IMR-90 (cell line): ENCODE data around the gene GNAI2. TPM values are rescaled to one million over a fixed set of nuclear protein-coding genes. Genes with fewer than 3 reads are reported as not detected.
A peak's percentile ranks its signal among the peaks of the same experiment; 100 is the strongest.

Source experiments
- ATAC-seq: fragments of 200-7000 bp; cut with Tn5 transposase; 2 replicates; pipeline ENCODE4 v1.9.1; 2020; ENCODE audit warnings: low read depth, mild to moderate bottlenecking, moderate library complexity
- BruUV-seq: library from RNA; stranded (reverse); fragments of 400-500 nt; replicated peaks from 2 replicates; lab custom pipeline; 2021; lab: Mats Ljungman, UMichigan
- CTCF ChIA-PET: fragments of 300-600 bp; formaldehyde crosslinking; extraction: SDS; loops from one replicate; lab custom pipeline; 2021; ENCODE audit warnings: antibody characterized with exemption; lab: Yijun Ruan, JAX
- POLR2A ChIA-PET: fragments of 300-600 bp; sonication (Branson Sonifier 250); formaldehyde crosslinking; loops from one replicate; lab custom pipeline; 2022; ENCODE audit warnings: antibody characterized with exemption; ENCODE audit not compliant: unreplicated experiment; lab: Charles Lee
- DNase-seq: peaks from one replicate; pipeline ENCODE4 v3.0.0; 2013
- H2AFZ ChIP-seq: replicated peaks from 2 replicates; pipeline ENCODE3; 2013; ENCODE audit warnings: low read length, mild to moderate bottlenecking; ENCODE audit not compliant: poor library complexity
- H2AK5ac ChIP-seq: 2 replicates; pipeline ENCODE4 v1.6.1; 2013; ENCODE audit warnings: low read depth, low read length, inconsistent platforms
- H2AK9ac ChIP-seq: replicated peaks from 2 replicates; pipeline ENCODE3; 2013; ENCODE audit warnings: mild to moderate bottlenecking, low read depth, low read length, moderate library complexity; ENCODE audit not compliant: poor library complexity
- H2BK120ac ChIP-seq: 2 replicates; pipeline ENCODE4 v1.6.1; 2013; ENCODE audit warnings: low read depth, low read length, inconsistent platforms
- H2BK15ac ChIP-seq: 3 replicates; pipeline ENCODE4 v1.6.1; 2013; ENCODE audit warnings: low read depth, low read length, inconsistent platforms
- H2BK20ac ChIP-seq: 2 replicates; pipeline ENCODE4 v1.6.1; 2013; ENCODE audit warnings: low read depth, mild to moderate bottlenecking, inconsistent platforms, low read length, moderate library complexity
- H2BK5ac ChIP-seq: 2 replicates; pipeline ENCODE4 v1.6.1; 2013; ENCODE audit warnings: mild to moderate bottlenecking, low read depth, low read length, inconsistent platforms; ENCODE audit not compliant: poor library complexity, severe bottlenecking
- H3K14ac ChIP-seq: replicated peaks from 2 replicates; pipeline ENCODE4 v1.6.1; 2013; ENCODE audit warnings: low read depth, low read length, inconsistent platforms
- H3K18ac ChIP-seq: 2 replicates; pipeline ENCODE4 v1.6.1; 2013; ENCODE audit warnings: low read depth, low read length, control low read depth
- H3K23ac ChIP-seq: 2 replicates; pipeline ENCODE4 v1.6.1; 2013; ENCODE audit warnings: low read depth, low read length, inconsistent platforms
- H3K27ac ChIP-seq: 2 replicates; pipeline ENCODE4 v1.5.1; 2013; ENCODE audit warnings: mild to moderate bottlenecking, control low read depth, low read length; ENCODE audit not compliant: insufficient read depth
- H3K27me3 ChIP-seq: 2 replicates; pipeline ENCODE4 v1.6.1; 2013; ENCODE audit warnings: low read length; ENCODE audit not compliant: control insufficient read depth, insufficient read depth
- H3K36me3 ChIP-seq: 2 replicates; pipeline ENCODE4 v1.6.1; 2013; ENCODE audit warnings: low read length, mixed read lengths; ENCODE audit not compliant: control insufficient read depth, insufficient read depth
- H3K4ac ChIP-seq: 2 replicates; pipeline ENCODE4 v1.6.1; 2013; ENCODE audit warnings: low read depth, low read length, inconsistent platforms
- H3K4me1 ChIP-seq: 2 replicates; pipeline ENCODE4 v1.6.1; 2013; ENCODE audit warnings: low read length, mixed read lengths; ENCODE audit not compliant: control insufficient read depth, insufficient read depth
- H3K4me2 ChIP-seq: 2 replicates; pipeline ENCODE4 v1.6.1; 2013; ENCODE audit warnings: low read depth, mild to moderate bottlenecking, control low read depth, low read length, moderate library complexity
- H3K4me3 ChIP-seq: 2 replicates; pipeline ENCODE4 v1.5.1; 2013; ENCODE audit warnings: low read depth, mild to moderate bottlenecking, control low read depth, low read length, moderate library complexity; ENCODE audit not compliant: insufficient read depth
- H3K56ac ChIP-seq: 2 replicates; pipeline ENCODE4 v1.6.1; 2013; ENCODE audit warnings: low read length, inconsistent platforms; ENCODE audit not compliant: insufficient read depth; ENCODE audit errors: extremely low read depth
- H3K79me1 ChIP-seq, 2 experiments: 2 replicates each; pipeline ENCODE4 v1.6.1; 2013; ENCODE audit warnings: low read length in 2 of 2, inconsistent platforms in 1 of 2, low read depth in 1 of 2
- H3K9ac ChIP-seq: 2 replicates; pipeline ENCODE4 v1.6.1; 2013; ENCODE audit warnings: low read depth, low read length, control low read depth
- H3K9me1 ChIP-seq: 2 replicates; pipeline ENCODE4 v1.6.1; 2013; ENCODE audit warnings: low read length, inconsistent platforms; ENCODE audit not compliant: insufficient read depth
- H3K9me3 ChIP-seq: 2 replicates; pipeline ENCODE4 v1.6.1; 2013; ENCODE audit warnings: low read length; ENCODE audit not compliant: control insufficient read depth, insufficient read depth
- H4K20me1 ChIP-seq: 2 replicates; pipeline ENCODE4 v1.6.1; 2013; ENCODE audit warnings: low read length, inconsistent platforms; ENCODE audit not compliant: insufficient read depth
- H4K5ac ChIP-seq: 2 replicates; pipeline ENCODE4 v1.6.1; 2013; ENCODE audit warnings: mild to moderate bottlenecking, low read depth, low read length, control low read depth
- H4K8ac ChIP-seq, 2 experiments: 2 replicates each; pipeline ENCODE4 v1.6.1; 2013; ENCODE audit warnings: low read depth in 2 of 2, low read length in 2 of 2, control low read depth in 1 of 2, inconsistent platforms in 1 of 2
- H4K91ac ChIP-seq: 2 replicates; pipeline ENCODE4 v1.6.1; 2013; ENCODE audit warnings: low read depth, low read length, inconsistent platforms; ENCODE audit not compliant: insufficient read depth
- BHLHE40 ChIP-seq: fragments of 150-350 bp; IDR thresholded peaks from 2 replicates; pipeline ENCODE4 v1.6.1; 2016; ENCODE audit warnings: mild to moderate bottlenecking, low read depth, low read length
- CTCF ChIP-seq: conservative IDR thresholded peaks from 2 replicates; pipeline ENCODE4 v1.5.1; 2012; ENCODE audit warnings: mild to moderate bottlenecking, low read depth, low read length, improper control_type of control experiment
- MAZ ChIP-seq: IDR thresholded peaks from 2 replicates; pipeline ENCODE4 v1.6.1; 2012; ENCODE audit warnings: low read depth, mild to moderate bottlenecking, low read length, improper control_type of control experiment, moderate library complexity, borderline replicate concordance
- MXI1 ChIP-seq: IDR thresholded peaks from 2 replicates; pipeline ENCODE4 v1.6.1; 2012; ENCODE audit warnings: low read depth, mild to moderate bottlenecking, low read length, moderate library complexity, borderline replicate concordance
- NFE2L2 ChIP-seq: fragments of 150-350 bp; IDR thresholded peaks from 2 replicates; pipeline ENCODE4 v1.6.1; 2016; ENCODE audit warnings: low read depth, mild to moderate bottlenecking, low read length
- POLR2A ChIP-seq: IDR thresholded peaks from 2 replicates; pipeline ENCODE4 v1.6.1; 2012; ENCODE audit warnings: mild to moderate bottlenecking, low read depth, low read length
- RAD21 ChIP-seq: IDR thresholded peaks from 2 replicates; pipeline ENCODE4 v1.6.1; 2012; ENCODE audit warnings: low read length, improper control_type of control experiment
- RCOR1 ChIP-seq: IDR thresholded peaks from 2 replicates; pipeline ENCODE4 v1.6.1; 2012; ENCODE audit warnings: mild to moderate bottlenecking, low read length, improper control_type of control experiment; ENCODE audit not compliant: insufficient replicate concordance
- RFX5 ChIP-seq: IDR thresholded peaks from 2 replicates; pipeline ENCODE4 v1.8.0; 2012; ENCODE audit warnings: low read depth, mild to moderate bottlenecking, low read length, moderate library complexity
- SMC3 ChIP-seq: fragments of 150-350 bp; IDR thresholded peaks from 2 replicates; pipeline ENCODE4 v1.6.1; 2016; ENCODE audit warnings: low read depth, mild to moderate bottlenecking, antibody characterized with exemption, low read length, moderate library complexity
- USF2 ChIP-seq: fragments of 150-350 bp; IDR thresholded peaks from 2 replicates; pipeline ENCODE4 v1.6.1; 2017; ENCODE audit warnings: mild to moderate bottlenecking, antibody characterized with exemption, low read length, low read depth
- WGBS, 2 experiments: methylation state at CpG; one replicate each; pipeline versions ENCODE4 v1.1.5 to v1.1.7; 2013; ENCODE audit warnings: missing lambda C conversion rate in 2 of 2; ENCODE audit not compliant: insufficient read length in 1 of 2; ENCODE audit errors: extremely low coverage in 2 of 2; 5-methylcytosine and 5-hydroxymethylcytosine counted together
- dilution Hi-C: fragments of 300-500 bp; cut with HindIII; formaldehyde crosslinking; loops from one replicate; pipeline ENCODE4 v1.14.3; 2018; ENCODE audit warnings: low sequenced_read_pairs; ENCODE audit not compliant: unreplicated experiment
- in situ Hi-C: fragments of 300-500 bp; cut with MboI; formaldehyde crosslinking; loops from 3 replicates; pipeline ENCODE4 v1.14.3; 2019; ENCODE audit warnings: low sequenced_read_pairs, inconsistent platforms, mixed read lengths
- intact Hi-C: fragments of 100-400 bp; cut with micrococcal nuclease; formaldehyde crosslinking; loops from 2 replicates; pipeline ENCODE4 v1.10.0; 2022
- polyA plus RNA-seq, 3 experiments: library from polyadenylated mRNA; depleted of rRNA; stranded (reverse); fragments of >200 nt; gene quantifications; 2 replicates each; pipeline ENCODE4 v1.2.3, GENCODE V29; 2012; ENCODE audit warnings: low replicate concordance in 1 of 3
- total RNA-seq: library from RNA; depleted of rRNA; stranded (reverse); fragments of >200 nt; gene quantifications from 2 replicates; pipeline ENCODE4 v1.2.3, GENCODE V29; 2012

Gene GNAI2
- total and polyA plus RNA-seq, 2 of the 4 experiments (the other 2 are of a cell fraction): 867 to 1,079 TPM

GRCh38 chr3:50245831-50246516 lies 10.0 kb downstream of the GNAI2 start:
- ChIA-PET POLR2A (interaction anchor here (0.6 to 1.0 kb wide), 2 partner anchors 10 to 64 kb away, joined by 3 to 6 read pairs; partner anchors contain the start of gene GNAI2), CTCF (interaction anchor here (0.6 to 1.1 kb wide), 10 partner anchors 9 to 135 kb away, joined by 3 to 8 read pairs (median 5); partner anchors contain the start of genes GNAI2 and SEMA3B)
- H3K27me3 ChIP-seq: no peaks in the 10 kb centered on the region
- in situ Hi-C loops: no loop called here
- TF ChIP-seq RFX5: no peak
- TF ChIP-seq MAZ: peak; percentile 80
- TF ChIP-seq USF2: no peak
- TF ChIP-seq RCOR1: no peak
- TF ChIP-seq RAD21: peak; percentile 75
- peak; percentile 82 for TF ChIP-seq BHLHE40
- TF ChIP-seq POLR2A: no peak
- TF ChIP-seq SMC3: peak; percentile 88
- no peak for TF ChIP-seq MXI1
- no peak for TF ChIP-seq NFE2L2
- peak; percentile 97 for TF ChIP-seq CTCF
- peaks cover 68% of the 10 kb centered on the region for H3K4me1 ChIP-seq
- intact Hi-C loops: loop anchor here (1.0 kb wide), 1 partner anchor 19 kb away; no protein-coding TSS in a partner anchor
- peak overlapping the region; percentile 86 for H3K27ac ChIP-seq
- no peak overlapping the region; the same call in 1 of the 2 replicates for H3K18ac ChIP-seq
- peak overlapping the region; percentile 80 for H3K14ac ChIP-seq
- no TSS peak for BruUV-seq
- H4K91ac ChIP-seq: peak overlapping the region; percentile 85
- peak overlapping the region; percentile 57; the same call in 1 of the 2 replicates for H3K23ac ChIP-seq
- peak overlapping the region; percentile 86 for H2AFZ ChIP-seq
- peak overlapping the region; percentile 61 for H3K9ac ChIP-seq
- ATAC-seq (peak; percentile 90), DNase-seq (peak; percentile 78)
- H2BK120ac ChIP-seq: peak overlapping the region; percentile 17
- peak overlapping the region; percentile 60 for H4K5ac ChIP-seq
- H2BK15ac ChIP-seq: peak overlapping the region; percentile 14; the same call in 1 of the 3 replicates
- H3K56ac ChIP-seq: peak overlapping the region; percentile 65; the same call in 1 of the 2 replicates
- H3K79me1 ChIP-seq: peaks cover 9 to 87% of the 10 kb centered on the region in 2 experiments
- peak overlapping the region; percentile 81 for H2BK5ac ChIP-seq
- H3K4ac ChIP-seq: peak overlapping the region; percentile 91
- H3K4me3 ChIP-seq: peak overlapping the region; percentile 19
- peak overlapping the region; percentile 8 for H2BK20ac ChIP-seq
- peak overlapping the region; percentile 72 for H3K4me2 ChIP-seq
- dilution Hi-C loops: no loop called here
- no peaks in the 10 kb centered on the region for H3K9me3 ChIP-seq
- peaks cover 22% of the 10 kb centered on the region for H3K36me3 ChIP-seq
- peaks cover 86% of the 10 kb centered on the region for H4K20me1 ChIP-seq
- WGBS, 2 experiments: 0% methylated on average over 3 of the region's 25 CpGs; no CpG with 5 or more reads in 1 of the 2 experiments
- peak overlapping the region; percentile 98 for H2AK5ac ChIP-seq
- H4K8ac ChIP-seq: peak overlapping the region; percentile 90 to 98
- peak overlapping the region; percentile 98 for H2AK9ac ChIP-seq
- H3K9me1 ChIP-seq: peaks cover 15% of the 10 kb centered on the region; the same call in 1 of the 2 replicates
